DOHH2 (cell line): ENCODE measurements around the gene C1QTNF4.

ENCODE experiments used
- EZH2phosphoT487 ChIP-seq: fragments of 200-600 bp; sonication (generic); IDR thresholded peaks from 2 replicates; pipeline ENCODE4 v1.6.1; 2017; ENCODE audit warnings: borderline replicate concordance, mild to moderate bottlenecking, antibody characterized with exemption, low read length, moderate library complexity, mixed read lengths
- TF ChIP-seq, protein P1 (sequence below): fragments of 200-600 bp; sonication (generic); IDR thresholded peaks from one replicate; pipeline ENCODE4 v1.5.1; 2014; ENCODE audit warnings: antibody characterized with exemption, mild to moderate bottlenecking, low read depth, low read length; ENCODE audit not compliant: poor library complexity, severe bottlenecking

DNA sequence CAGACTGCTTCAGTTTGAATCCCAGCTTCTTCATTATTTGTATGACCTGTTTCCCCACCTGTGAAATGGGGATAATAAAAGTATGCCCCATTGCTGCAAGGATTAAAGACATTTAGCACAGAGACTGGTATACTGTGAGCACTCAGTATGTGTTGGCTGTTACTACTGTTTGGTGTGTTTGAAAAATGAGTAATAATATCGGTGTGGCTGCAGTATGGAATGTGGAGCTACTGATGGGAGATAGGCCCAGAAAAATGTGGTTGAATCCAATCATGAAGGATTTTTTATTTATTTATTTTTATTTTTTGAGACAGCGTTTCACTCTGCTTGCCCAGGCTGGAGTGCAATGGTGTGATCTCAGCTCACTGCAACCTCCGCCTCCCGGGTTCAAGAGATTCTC, 9.1 kb upstream of the C1QTNF4 start:
- TF ChIP-seq, protein P1, sequence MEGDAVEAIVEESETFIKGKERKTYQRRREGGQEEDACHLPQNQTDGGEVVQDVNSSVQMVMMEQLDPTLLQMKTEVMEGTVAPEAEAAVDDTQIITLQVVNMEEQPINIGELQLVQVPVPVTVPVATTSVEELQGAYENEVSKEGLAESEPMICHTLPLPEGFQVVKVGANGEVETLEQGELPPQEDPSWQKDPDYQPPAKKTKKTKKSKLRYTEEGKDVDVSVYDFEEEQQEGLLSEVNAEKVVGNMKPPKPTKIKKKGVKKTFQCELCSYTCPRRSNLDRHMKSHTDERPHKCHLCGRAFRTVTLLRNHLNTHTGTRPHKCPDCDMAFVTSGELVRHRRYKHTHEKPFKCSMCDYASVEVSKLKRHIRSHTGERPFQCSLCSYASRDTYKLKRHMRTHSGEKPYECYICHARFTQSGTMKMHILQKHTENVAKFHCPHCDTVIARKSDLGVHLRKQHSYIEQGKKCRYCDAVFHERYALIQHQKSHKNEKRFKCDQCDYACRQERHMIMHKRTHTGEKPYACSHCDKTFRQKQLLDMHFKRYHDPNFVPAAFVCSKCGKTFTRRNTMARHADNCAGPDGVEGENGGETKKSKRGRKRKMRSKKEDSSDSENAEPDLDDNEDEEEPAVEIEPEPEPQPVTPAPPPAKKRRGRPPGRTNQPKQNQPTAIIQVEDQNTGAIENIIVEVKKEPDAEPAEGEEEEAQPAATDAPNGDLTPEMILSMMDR, result no peak
- no peak for TF ChIP-seq EZH2phosphoT487
